HG03064 (cell line): ENCODE data around the gene DDIT4.
"Not testable (repeated sequence)": the region's sequence is repeated elsewhere in the genome, so short reads cannot be mapped to it uniquely, and the experiment has no call there.

Experiments
- ATAC-seq: cut with Tn5 transposase; IDR thresholded peaks from one replicate; pipeline ENCODE4 v1.9.1; 2021; ENCODE audit warnings: low read depth; ENCODE audit not compliant: unreplicated experiment

DDIT4 gene

GRCh38 chr10:72285972-72286521 lies 12.3 kb downstream of the DDIT4 start:
- ATAC-seq = no peak

GRCh38 chr10:72291019-72291532 lies 17.4 kb downstream of the DDIT4 start:
- ATAC-seq = no peak

GRCh38 chr10:72292223-72292691 lies 18.5 kb downstream of the DDIT4 start:
- ATAC-seq = no peak

GRCh38 chr10:72295330-72295910 lies 21.7 kb downstream of the DDIT4 start:
- no peak for ATAC-seq

- ATAC-seq = not testable (repeated sequence)
Observed at GRCh38 chr10:72296829-72297280, 23.1 kb downstream of the DDIT4 start.

GRCh38 chr10:72297281-72297804 lies 23.6 kb downstream of the DDIT4 start:
- peak; percentile 46 for ATAC-seq

- ATAC-seq = peak; percentile 65
Observed at GRCh38 chr10:72297805-72298591, 24.3 kb downstream of the DDIT4 start.

- ATAC-seq = no peak
Observed at GRCh38 chr10:72298592-72299519, 25.1 kb downstream of the DDIT4 start.

GRCh38 chr10:72303424-72304128 lies 29.9 kb downstream of the DDIT4 start:
- ATAC-seq = no peak

- ATAC-seq = no peak
Observed at GRCh38 chr10:72306215-72306760, 32.6 kb downstream of the DDIT4 start.

- not testable (repeated sequence) for ATAC-seq
Observed at GRCh38 chr10:72307711-72308110, 34.0 kb downstream of the DDIT4 start.

GRCh38 chr10:72308320-72308987 lies 34.7 kb downstream of the DDIT4 start:
- no peak for ATAC-seq

- no peak for ATAC-seq
Observed at GRCh38 chr10:72309290-72310240, 35.8 kb downstream of the DDIT4 start.

- no peak for ATAC-seq
Observed at GRCh38 chr10:72310241-72310633, 36.5 kb downstream of the DDIT4 start.

GRCh38 chr10:72310636-72311035 lies 36.9 kb downstream of the DDIT4 start:
- no peak for ATAC-seq

- ATAC-seq = no peak
Observed at GRCh38 chr10:72311667-72312066, 37.9 kb downstream of the DDIT4 start.

GRCh38 chr10:72312865-72313391 lies 39.2 kb downstream of the DDIT4 start:
- no peak for ATAC-seq
